Measurements from ENCODE around the gene HSPB7.
"Not testable (repeated sequence)": the region's sequence is repeated elsewhere in the genome, so short reads cannot be mapped to it uniquely, and the experiment has no call there.

DNA sequence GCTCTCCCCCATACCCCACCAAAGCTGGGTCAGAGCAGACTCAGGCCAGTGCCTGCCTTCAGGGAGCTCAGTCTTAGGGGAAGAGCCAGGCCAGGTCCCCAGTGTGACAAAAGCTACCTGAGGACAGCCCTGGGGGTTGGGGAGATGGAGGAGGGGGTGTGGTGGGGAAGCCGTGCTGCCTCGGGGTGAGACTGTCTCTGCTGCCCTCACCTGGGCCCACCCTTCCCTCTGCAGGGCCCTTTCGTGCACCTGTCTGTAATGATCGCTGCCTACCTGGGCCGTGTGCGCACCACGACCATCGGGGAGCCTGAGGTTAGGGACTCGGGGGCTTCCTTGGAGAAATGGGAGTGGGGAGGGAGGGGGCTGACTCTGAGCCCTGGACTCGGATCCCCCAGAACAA, 8.5 kb upstream of the HSPB7 start:
- not testable (repeated sequence) for TF ChIP-seq SUZ12 (IDR thresholded peaks at IDR 0.05; ENCODE audit: extremely low read depth, insufficient read depth, insufficient read length); ZNF274 (IDR thresholded peaks at IDR 0.05; ENCODE audit: low read depth, low read length)
